Dendritic cell treated with granulocyte-macrophage colony-stimulating factor and Interleukin-4, amounts not matched to agents 40 ng/mL and 50 ng/mL, for 4 days (primary cell): Measurements from ENCODE around the gene HERC2.
"Not testable (repeated sequence)": the region's sequence is repeated elsewhere in the genome, so short reads cannot be mapped to it uniquely, and the experiment has no call there.

Experiments
- H3K27ac Mint-ChIP-seq: one replicate; pipeline ENCODE4 v1.8.0; 2022; ENCODE audit warnings: mild to moderate bottlenecking, mixed read lengths
- H3K27me3 Mint-ChIP-seq: one replicate; pipeline ENCODE4 v1.8.0; 2022; ENCODE audit warnings: mild to moderate bottlenecking, mixed read lengths
- H3K36me3 Mint-ChIP-seq: one replicate; pipeline ENCODE4 v1.8.0; 2022; ENCODE audit warnings: low read depth, mixed read lengths
- H3K4me1 Mint-ChIP-seq: one replicate; pipeline ENCODE4 v1.8.0; 2022; ENCODE audit warnings: low read depth, mixed read lengths
- H3K4me3 Mint-ChIP-seq: one replicate; pipeline ENCODE4 v1.8.0; 2022; ENCODE audit warnings: mild to moderate bottlenecking, moderate library complexity, mixed read lengths
- H3K9me3 Mint-ChIP-seq: one replicate; pipeline ENCODE4 v1.8.0; 2022; ENCODE audit warnings: mixed read lengths
- intact Hi-C: fragments of 100-400 bp; cut with micrococcal nuclease; formaldehyde crosslinking; loops from one replicate; pipeline ENCODE4 v1.15.0; 2022

Gene HERC2

GRCh38 chr15:28322129-28322588 lies at the start of gene HERC2:
HERC2 (minus strand) TSS chr15:28322179; CDS start chr15:28321433, 746 bp downstream.
- Mint-ChIP-seq H3K27ac (peak within 1 kb of the TSS; percentile 82), H3K4me3 (peak within 1 kb of the TSS; percentile 90), H3K36me3 (peaks cover 19% of the 10 kb centered on the region)
- H3K9me3 Mint-ChIP-seq, H3K4me1 Mint-ChIP-seq, intact Hi-C loops, H3K27me3 Mint-ChIP-seq: not testable (repeated sequence)

GRCh38 chr15:28365502-28365901 lies 43.5 kb upstream of the HERC2 start:
- intact Hi-C loops, H3K4me3 Mint-ChIP-seq, H3K27me3 Mint-ChIP-seq, H3K9me3 Mint-ChIP-seq, H3K36me3 Mint-ChIP-seq, H3K27ac Mint-ChIP-seq, H3K4me1 Mint-ChIP-seq: not testable (repeated sequence)

GRCh38 chr15:28357984-28358383 lies 36.0 kb upstream of the HERC2 start, which contains the start of gene GOLGA6L24:
GOLGA6L24 (minus strand) TSS chr15:28358084; CDS start chr15:28358023, 61 bp downstream.
- H3K27me3 Mint-ChIP-seq, H3K4me3 Mint-ChIP-seq, H3K27ac Mint-ChIP-seq, intact Hi-C loops, H3K9me3 Mint-ChIP-seq, H3K36me3 Mint-ChIP-seq, H3K4me1 Mint-ChIP-seq: not testable (repeated sequence)

- H3K9me3 Mint-ChIP-seq, H3K4me1 Mint-ChIP-seq, intact Hi-C loops, H3K27me3 Mint-ChIP-seq: not testable (repeated sequence)
- H3K4me3 Mint-ChIP-seq, result peak overlapping the region; percentile 90
- peaks cover 25% of the 10 kb centered on the region for H3K36me3 Mint-ChIP-seq
- H3K27ac Mint-ChIP-seq, result peak overlapping the region; percentile 82
These were observed 461 bp downstream of the HERC2 start for GRCh38 chr15:28321358-28322078.

- peaks cover 37% of the 10 kb centered on the region for H3K36me3 Mint-ChIP-seq
- intact Hi-C loops, H3K4me1 Mint-ChIP-seq, H3K27me3 Mint-ChIP-seq, H3K9me3 Mint-ChIP-seq, H3K4me3 Mint-ChIP-seq, H3K27ac Mint-ChIP-seq: not testable (repeated sequence)
These were observed 2.3 kb downstream of the HERC2 start for GRCh38 chr15:28319725-28320124.

GRCh38 chr15:28318828-28319227 lies 3.2 kb downstream of the HERC2 start:
- H3K27me3 Mint-ChIP-seq, H3K9me3 Mint-ChIP-seq, H3K4me1 Mint-ChIP-seq, H3K27ac Mint-ChIP-seq, intact Hi-C loops, H3K4me3 Mint-ChIP-seq: not testable (repeated sequence)
- peaks cover 46% of the 10 kb centered on the region for H3K36me3 Mint-ChIP-seq

GRCh38 chr15:28318122-28318521 lies 3.9 kb downstream of the HERC2 start:
- H3K9me3 Mint-ChIP-seq, H3K27me3 Mint-ChIP-seq, H3K4me3 Mint-ChIP-seq, intact Hi-C loops, H3K27ac Mint-ChIP-seq, H3K4me1 Mint-ChIP-seq: not testable (repeated sequence)
- peaks cover 50% of the 10 kb centered on the region for H3K36me3 Mint-ChIP-seq

GRCh38 chr15:28316958-28317357 lies 5.0 kb downstream of the HERC2 start:
- H3K9me3 Mint-ChIP-seq, H3K27me3 Mint-ChIP-seq, intact Hi-C loops, H3K4me3 Mint-ChIP-seq, H3K27ac Mint-ChIP-seq, H3K4me1 Mint-ChIP-seq: not testable (repeated sequence)
- H3K36me3 Mint-ChIP-seq, result peaks cover 50% of the 10 kb centered on the region

- Mint-ChIP-seq H3K9me3 (peaks cover 45% of the 10 kb centered on the region), H3K36me3 (peaks cover 51% of the 10 kb centered on the region)
- H3K4me3 Mint-ChIP-seq, H3K4me1 Mint-ChIP-seq, intact Hi-C loops, H3K27me3 Mint-ChIP-seq, H3K27ac Mint-ChIP-seq: not testable (repeated sequence)
These were observed 11.5 kb downstream of the HERC2 start for GRCh38 chr15:28310454-28310853.

GRCh38 chr15:28308718-28309117 lies 13.3 kb downstream of the HERC2 start:
- H3K27me3 Mint-ChIP-seq, H3K4me1 Mint-ChIP-seq, H3K4me3 Mint-ChIP-seq, H3K27ac Mint-ChIP-seq, intact Hi-C loops: not testable (repeated sequence)
- Mint-ChIP-seq H3K9me3 (peaks cover 40% of the 10 kb centered on the region), H3K36me3 (peaks cover 34% of the 10 kb centered on the region)

- H3K9me3 Mint-ChIP-seq, result peaks cover 38% of the 10 kb centered on the region
These were observed 16.3 kb downstream of the HERC2 start for GRCh38 chr15:28305700-28306099.

GRCh38 chr15:28297434-28297833 lies 24.5 kb downstream of the HERC2 start:
- H3K4me1 Mint-ChIP-seq, intact Hi-C loops, H3K27ac Mint-ChIP-seq, H3K9me3 Mint-ChIP-seq, H3K4me3 Mint-ChIP-seq, H3K27me3 Mint-ChIP-seq: not testable (repeated sequence)
- peaks cover 40% of the 10 kb centered on the region for H3K36me3 Mint-ChIP-seq

More at GRCh38 chr15:28305700-28306099, 16.3 kb downstream of the HERC2 start:
- H3K4me3 Mint-ChIP-seq, H3K27me3 Mint-ChIP-seq, H3K27ac Mint-ChIP-seq, H3K4me1 Mint-ChIP-seq, intact Hi-C loops: not testable (repeated sequence)
- peaks cover 17% of the 10 kb centered on the region for H3K36me3 Mint-ChIP-seq

GRCh38 chr15:28296814-28297213 lies 25.2 kb downstream of the HERC2 start:
- intact Hi-C loops, H3K4me3 Mint-ChIP-seq, H3K27ac Mint-ChIP-seq, H3K9me3 Mint-ChIP-seq, H3K27me3 Mint-ChIP-seq, H3K4me1 Mint-ChIP-seq: not testable (repeated sequence)
- H3K36me3 Mint-ChIP-seq, result peaks cover 46% of the 10 kb centered on the region

GRCh38 chr15:28295009-28295563 lies 26.9 kb downstream of the HERC2 start:
- H3K9me3 Mint-ChIP-seq, result peaks cover 11% of the 10 kb centered on the region
- H3K4me3 Mint-ChIP-seq, intact Hi-C loops, H3K27ac Mint-ChIP-seq, H3K4me1 Mint-ChIP-seq, H3K27me3 Mint-ChIP-seq: not testable (repeated sequence)
- peaks cover 63% of the 10 kb centered on the region for H3K36me3 Mint-ChIP-seq

GRCh38 chr15:28294560-28294959 lies 27.4 kb downstream of the HERC2 start:
- H3K27me3 Mint-ChIP-seq, intact Hi-C loops: not testable (repeated sequence)

More at GRCh38 chr15:28294560-28294959, 27.4 kb downstream of the HERC2 start:
- not testable (repeated sequence) for H3K4me1 Mint-ChIP-seq, H3K4me3 Mint-ChIP-seq, H3K27ac Mint-ChIP-seq
- Mint-ChIP-seq H3K36me3 (peaks cover 68% of the 10 kb centered on the region), H3K9me3 (peaks cover 16% of the 10 kb centered on the region)
